Measurements from ENCODE around the gene STPG4. TPM values are rescaled to one million over a fixed set of nuclear protein-coding genes. Genes with fewer than 3 reads are reported as not detected.

Gene STPG4
- polyA plus RNA-seq, 3 donors = 0.20 to 0.24 TPM; not detected in 1

DNA sequence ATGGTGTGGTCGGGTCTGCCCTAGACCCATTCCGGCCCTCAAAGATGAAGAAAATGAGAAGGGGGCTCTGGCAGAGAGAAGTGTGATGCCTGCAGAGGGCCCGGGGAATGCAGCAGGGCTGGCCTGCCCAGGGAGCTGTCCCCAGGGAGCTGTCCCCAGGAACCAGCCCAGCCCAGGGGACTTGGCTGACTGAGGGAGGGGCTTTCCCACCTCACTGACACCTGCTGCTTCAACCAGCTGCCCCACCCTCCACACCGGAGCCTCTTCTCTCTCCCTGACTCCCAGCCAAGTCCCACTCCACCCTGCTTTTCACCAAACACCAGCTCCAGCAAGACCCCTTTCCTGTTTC is 111.2 kb downstream of the STPG4 start:
- H3K9me3 ChIP-seq (replicated peaks in 1 of 2; ENCODE audit: control insufficient read depth in 1 of 2, insufficient read depth in 1 of 2, low read length in 2 of 2) = no peaks in the 10 kb centered on the region
- Mint-ChIP-seq H3K27me3 (ENCODE audit: low read depth in 3 of 3) (no peaks in the 10 kb centered on the region), H3K27ac (peak overlapping the region; percentile 16 to 90 (median 71)), H3K4me3 (no peak overlapping the region), H3K36me3 (peaks cover 94 to 100% of the 10 kb centered on the region in 2 donors), H3K9me3 (no peaks in the 10 kb centered on the region), H3K4me1 (peaks cover 21% of the 10 kb centered on the region)
- peaks cover 90 to 99% of the 10 kb centered on the region in 2 donors for H3K36me3 ChIP-seq (replicated peaks in 1 of 2; ENCODE audit: control insufficient read depth in 1 of 2, insufficient read depth in 2 of 2, low read length in 2 of 2)
- H4K20me1 ChIP-seq (ENCODE audit: insufficient read depth, low read length) = no peaks in the 10 kb centered on the region
- WGBS (ENCODE audit: insufficient coverage) = 94% methylated on average over 4 of the region's 4 CpGs
- intact Hi-C loops (cut with micrococcal nuclease) = no loop called here
- no peak overlapping the region for H3K9ac ChIP-seq (ENCODE audit: insufficient read depth, low read length, poor library complexity, severe bottlenecking)
- H3K27ac ChIP-seq (ENCODE audit: low read depth in 1 of 2, low read length in 2 of 2) = peak overlapping the region in 1 of 2 donors; percentile 67
- no peak overlapping the region for H3K4me3 ChIP-seq (replicated peaks in 1 of 3; ENCODE audit: low read depth in 2 of 3, low read length in 3 of 3)
- peaks cover 12 to 19% of the 10 kb centered on the region in 2 donors for H3K4me1 ChIP-seq (ENCODE audit: control insufficient read depth in 1 of 2, insufficient read depth in 2 of 2, low read length in 2 of 2)
- H3K79me2 ChIP-seq (ENCODE audit: insufficient read depth, low read length) = peaks cover 21% of the 10 kb centered on the region
- no peak overlapping the region for H2AFZ ChIP-seq (ENCODE audit: insufficient read depth, low read depth, low read length, poor library complexity, severe bottlenecking)
- no peak for DNase-seq
- no peak overlapping the region for H3K4me2 ChIP-seq (replicated peaks; ENCODE audit: extremely low read depth, low read length, poor library complexity, severe bottlenecking)
- TF ChIP-seq, protein P1, sequence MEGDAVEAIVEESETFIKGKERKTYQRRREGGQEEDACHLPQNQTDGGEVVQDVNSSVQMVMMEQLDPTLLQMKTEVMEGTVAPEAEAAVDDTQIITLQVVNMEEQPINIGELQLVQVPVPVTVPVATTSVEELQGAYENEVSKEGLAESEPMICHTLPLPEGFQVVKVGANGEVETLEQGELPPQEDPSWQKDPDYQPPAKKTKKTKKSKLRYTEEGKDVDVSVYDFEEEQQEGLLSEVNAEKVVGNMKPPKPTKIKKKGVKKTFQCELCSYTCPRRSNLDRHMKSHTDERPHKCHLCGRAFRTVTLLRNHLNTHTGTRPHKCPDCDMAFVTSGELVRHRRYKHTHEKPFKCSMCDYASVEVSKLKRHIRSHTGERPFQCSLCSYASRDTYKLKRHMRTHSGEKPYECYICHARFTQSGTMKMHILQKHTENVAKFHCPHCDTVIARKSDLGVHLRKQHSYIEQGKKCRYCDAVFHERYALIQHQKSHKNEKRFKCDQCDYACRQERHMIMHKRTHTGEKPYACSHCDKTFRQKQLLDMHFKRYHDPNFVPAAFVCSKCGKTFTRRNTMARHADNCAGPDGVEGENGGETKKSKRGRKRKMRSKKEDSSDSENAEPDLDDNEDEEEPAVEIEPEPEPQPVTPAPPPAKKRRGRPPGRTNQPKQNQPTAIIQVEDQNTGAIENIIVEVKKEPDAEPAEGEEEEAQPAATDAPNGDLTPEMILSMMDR (IDR thresholded peaks at IDR 0.05) = no peak
- H3K27me3 ChIP-seq (ENCODE audit: control insufficient read depth in 2 of 2, insufficient read depth in 2 of 2, low read length in 2 of 2) = no peaks in the 10 kb centered on the region

DNA sequence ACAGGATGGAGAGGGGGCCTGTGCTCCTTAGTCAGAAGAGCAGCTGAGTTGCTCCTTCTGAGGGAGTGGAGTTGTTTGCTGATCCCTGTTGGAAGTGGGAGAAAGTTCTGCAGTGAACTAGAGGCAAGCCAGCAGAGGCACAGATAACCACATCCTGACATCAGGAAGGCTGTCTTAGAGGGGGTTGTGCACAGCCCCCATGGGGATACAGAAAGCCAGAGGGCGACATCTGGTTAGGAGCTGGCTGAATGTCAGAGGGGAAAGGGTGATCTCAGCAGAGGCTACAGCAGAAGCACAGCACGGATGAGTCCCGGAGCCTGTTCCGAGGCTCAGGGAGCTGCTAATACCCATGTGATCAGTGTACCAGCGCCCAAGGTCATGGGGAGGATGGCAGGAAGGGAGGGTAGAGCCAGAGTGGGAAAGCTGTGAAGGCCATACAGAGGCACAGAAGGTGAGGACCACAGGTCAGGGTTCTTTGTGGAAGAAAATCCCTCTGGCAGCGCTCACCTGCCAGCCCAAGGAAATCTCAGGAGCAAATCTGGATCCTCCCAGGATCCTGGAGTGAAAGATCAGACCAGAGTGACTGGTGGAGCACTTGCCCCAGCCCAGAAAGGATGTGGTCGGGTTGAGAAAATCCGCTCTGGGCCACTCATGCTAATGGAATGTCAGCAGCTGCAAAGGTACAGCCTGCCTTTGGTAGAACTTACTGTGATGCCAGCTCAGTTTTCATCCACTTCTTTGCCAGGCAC is 111.8 kb downstream of the STPG4 start:
- no peak overlapping the region for H3K4me3 Mint-ChIP-seq
- WGBS (ENCODE audit: insufficient coverage) = 91% methylated on average over 8 of the region's 8 CpGs
- Histone ChIP-seq H3K9ac (ENCODE audit: insufficient read depth, low read length, poor library complexity, severe bottlenecking) (no peak overlapping the region), H3K27ac (ENCODE audit: low read depth in 1 of 2, low read length in 2 of 2) (peak overlapping the region in 1 of 2 donors; percentile 67), H2AFZ (ENCODE audit: insufficient read depth, low read depth, low read length, poor library complexity, severe bottlenecking) (no peak overlapping the region), H3K4me2 (replicated peaks; ENCODE audit: extremely low read depth, low read length, poor library complexity, severe bottlenecking) (no peak overlapping the region), H3K4me3 (replicated peaks in 1 of 3; ENCODE audit: low read depth in 2 of 3, low read length in 3 of 3) (no peak overlapping the region), H3K36me3 (replicated peaks in 1 of 2; ENCODE audit: control insufficient read depth in 1 of 2, insufficient read depth in 2 of 2, low read length in 2 of 2) (peaks cover 87 to 97% of the 10 kb centered on the region in 2 donors), H3K4me1 (ENCODE audit: control insufficient read depth in 1 of 2, insufficient read depth in 2 of 2, low read length in 2 of 2) (peaks cover 15 to 22% of the 10 kb centered on the region in 2 donors), H3K9me3 (replicated peaks in 1 of 2; ENCODE audit: control insufficient read depth in 1 of 2, insufficient read depth in 1 of 2, low read length in 2 of 2) (no peaks in the 10 kb centered on the region), H4K20me1 (ENCODE audit: insufficient read depth, low read length) (no peaks in the 10 kb centered on the region), H3K27me3 (ENCODE audit: control insufficient read depth in 2 of 2, insufficient read depth in 2 of 2, low read length in 2 of 2) (no peaks in the 10 kb centered on the region), H3K79me2 (ENCODE audit: insufficient read depth, low read length) (peaks cover 21% of the 10 kb centered on the region)
- TF ChIP-seq, protein P1 (IDR thresholded peaks at IDR 0.05) = no peak
- H3K9me3 Mint-ChIP-seq = no peaks in the 10 kb centered on the region
- no peaks in the 10 kb centered on the region for H3K27me3 Mint-ChIP-seq (ENCODE audit: low read depth in 3 of 3)
- DNase-seq = no peak
- H3K36me3 Mint-ChIP-seq = peaks cover 94 to 98% of the 10 kb centered on the region in 2 donors
- H3K4me1 Mint-ChIP-seq = peaks cover 24% of the 10 kb centered on the region
- intact Hi-C loops (cut with micrococcal nuclease) = no loop called here
- H3K27ac Mint-ChIP-seq = peak overlapping the region in 6 of 7 donors; percentile 52 to 90 (median 68)

Measured in CD14-positive monocyte (primary cell).